K562 (cell line): ENCODE results near the gene NAT9. TPM values are rescaled to one million over a fixed set of nuclear protein-coding genes. Genes with fewer than 3 reads are reported as not detected.

Source experiments
- CBFA2T3 ChIP-seq: fragments of 450-650 bp; IDR thresholded peaks from 2 replicates; pipeline ENCODE4 v1.6.1; 2017
- DEAF1 ChIP-seq: fragments of 450-650 bp; formaldehyde crosslinking; IDR thresholded peaks from 2 replicates; pipeline ENCODE4 v1.4.0; 2020; ENCODE audit warnings: mild to moderate bottlenecking, moderate library complexity
- HEY1 ChIP-seq: fragments of 250-450 bp; sonication (Bioruptor Pico); IDR thresholded peaks from 2 replicates; pipeline ENCODE4 v1.5.0; 2020; ENCODE audit warnings: mild to moderate bottlenecking, moderate library complexity, borderline replicate concordance
- RAD21 ChIP-seq, 2 experiments: fragments of 250-450 bp in 1 of 2; fragments of 450-650 bp in 1 of 2; sonication (Bioruptor Pico) in 1 of 2; formaldehyde crosslinking in 1 of 2; IDR thresholded peaks in 1 of 2; conservative IDR thresholded peaks in 1 of 2; 2 replicates each; pipeline versions ENCODE4 v1.4.0 to v1.8.0; 2020 to 2022; ENCODE audit warnings: mild to moderate bottlenecking in 2 of 2, moderate library complexity in 1 of 2
- SMC3 ChIP-seq: conservative IDR thresholded peaks from 2 replicates; pipeline ENCODE4 v1.6.1; 2011; ENCODE audit warnings: low read depth, low read length, improper control_type of control experiment; ENCODE audit not compliant: insufficient read depth
- ZBTB7A ChIP-seq: IDR thresholded peaks from 2 replicates; pipeline ENCODE4 v1.6.1; 2011; ENCODE audit warnings: low read depth, mild to moderate bottlenecking, low read length, moderate library complexity, borderline replicate concordance; ENCODE audit not compliant: control insufficient read depth
- polyA plus RNA-seq, 8 experiments: library from polyadenylated mRNA; depleted of rRNA in 4 of 8; stranded (reverse) in 5 of 8; unstranded in 3 of 8; fragments of >200 nt; fragmentation: Nextera tagmentation in 2 of 8; fragmentation: Illumina TruSeq in 1 of 8; extraction: Ambion mirVana in 2 of 8; extraction: Trizol in 1 of 8; gene quantifications; 2 replicates each; pipeline versions ENCODE4 v1.2.1 to v1.2.3, GENCODE V29; 2011 to 2014; ENCODE audit warnings: inconsistent platforms in 1 of 8, missing spikeins in 1 of 8
- total RNA-seq, 7 experiments: library from RNA; depleted of rRNA in 6 of 7; stranded (reverse); fragments of >200 nt in 6 of 7; fragmentation: Illumina TruSeq in 2 of 7; extraction: Trizol in 2 of 7; gene quantifications; 2 replicates each; pipeline versions ENCODE4 v1.2.1 to v1.2.3, GENCODE V29; 2011 to 2021; ENCODE audit warnings: low replicate concordance in 1 of 7
- TF ChIP-seq, protein P1 (sequence below), 2 experiments: fragments of 450-650 bp; formaldehyde crosslinking in 1 of 2; IDR thresholded peaks; 2 replicates each; pipeline versions ENCODE4 v1.4.0 to v1.6.1; 2014 to 2020; ENCODE audit warnings: mild to moderate bottlenecking in 2 of 2, borderline replicate concordance in 1 of 2, low read depth in 1 of 2
- TF ChIP-seq, protein P2 (sequence below): fragments of 450-650 bp; IDR thresholded peaks from 2 replicates; pipeline ENCODE4 v1.6.1; 2018; ENCODE audit not compliant: partially characterized antibody

Gene NAT9
- total and polyA plus RNA-seq, 9 of the 15 experiments (the other 6 are each of a cell fraction or from before 2014, with no cell fraction given): 4.2 to 63.6 (median 40.8) TPM

DNA sequence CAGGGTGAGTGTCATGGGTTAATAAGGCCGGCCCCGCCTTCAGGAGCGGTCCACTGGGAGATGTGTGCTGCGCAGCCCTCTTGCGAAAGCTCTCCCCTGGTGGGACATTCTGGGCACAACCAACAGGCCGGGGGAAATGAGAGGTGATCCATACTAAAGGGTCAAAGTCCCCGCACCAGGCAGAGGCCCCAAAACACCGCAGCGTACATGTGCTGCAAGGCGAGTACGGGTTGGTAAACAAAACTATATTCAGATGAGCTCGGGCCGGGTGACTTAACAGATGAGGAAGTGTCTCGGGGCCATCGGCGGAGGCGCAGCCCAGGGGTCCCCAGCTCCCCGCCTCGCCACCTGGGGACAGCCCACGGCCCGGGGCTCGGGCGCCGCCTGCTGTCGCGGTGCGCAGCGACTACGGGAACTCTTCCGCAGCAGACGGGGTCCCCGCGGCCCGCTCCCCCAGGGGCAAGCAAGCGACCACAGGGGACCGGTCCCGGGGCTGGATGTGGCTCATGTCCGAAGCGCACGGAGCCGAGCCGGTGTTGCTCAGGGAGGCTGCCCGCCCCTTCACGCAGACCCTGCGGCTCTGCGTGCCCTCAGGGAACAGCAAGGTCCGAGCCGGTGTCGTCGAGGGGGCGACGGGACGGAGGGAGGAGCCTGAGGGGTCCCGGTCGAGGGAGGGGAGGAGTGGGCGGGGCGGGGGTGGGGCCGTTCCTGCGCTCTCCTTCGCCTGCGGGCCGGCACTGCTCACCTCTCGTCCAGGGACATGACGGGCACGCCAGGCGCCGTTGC, 39.4 kb downstream of the NAT9 start, which contains the start of gene RAB37 (continued):
- TF ChIP-seq, protein P1, sequence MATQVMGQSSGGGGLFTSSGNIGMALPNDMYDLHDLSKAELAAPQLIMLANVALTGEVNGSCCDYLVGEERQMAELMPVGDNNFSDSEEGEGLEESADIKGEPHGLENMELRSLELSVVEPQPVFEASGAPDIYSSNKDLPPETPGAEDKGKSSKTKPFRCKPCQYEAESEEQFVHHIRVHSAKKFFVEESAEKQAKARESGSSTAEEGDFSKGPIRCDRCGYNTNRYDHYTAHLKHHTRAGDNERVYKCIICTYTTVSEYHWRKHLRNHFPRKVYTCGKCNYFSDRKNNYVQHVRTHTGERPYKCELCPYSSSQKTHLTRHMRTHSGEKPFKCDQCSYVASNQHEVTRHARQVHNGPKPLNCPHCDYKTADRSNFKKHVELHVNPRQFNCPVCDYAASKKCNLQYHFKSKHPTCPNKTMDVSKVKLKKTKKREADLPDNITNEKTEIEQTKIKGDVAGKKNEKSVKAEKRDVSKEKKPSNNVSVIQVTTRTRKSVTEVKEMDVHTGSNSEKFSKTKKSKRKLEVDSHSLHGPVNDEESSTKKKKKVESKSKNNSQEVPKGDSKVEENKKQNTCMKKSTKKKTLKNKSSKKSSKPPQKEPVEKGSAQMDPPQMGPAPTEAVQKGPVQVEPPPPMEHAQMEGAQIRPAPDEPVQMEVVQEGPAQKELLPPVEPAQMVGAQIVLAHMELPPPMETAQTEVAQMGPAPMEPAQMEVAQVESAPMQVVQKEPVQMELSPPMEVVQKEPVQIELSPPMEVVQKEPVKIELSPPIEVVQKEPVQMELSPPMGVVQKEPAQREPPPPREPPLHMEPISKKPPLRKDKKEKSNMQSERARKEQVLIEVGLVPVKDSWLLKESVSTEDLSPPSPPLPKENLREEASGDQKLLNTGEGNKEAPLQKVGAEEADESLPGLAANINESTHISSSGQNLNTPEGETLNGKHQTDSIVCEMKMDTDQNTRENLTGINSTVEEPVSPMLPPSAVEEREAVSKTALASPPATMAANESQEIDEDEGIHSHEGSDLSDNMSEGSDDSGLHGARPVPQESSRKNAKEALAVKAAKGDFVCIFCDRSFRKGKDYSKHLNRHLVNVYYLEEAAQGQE (IDR thresholded peaks at IDR 0.05; ENCODE audit: borderline replicate concordance): peak; percentile 70; the same call in 1 of the 2 replicates
- TF ChIP-seq, protein P1 (CRISPR knock-in tag; IDR thresholded peaks at IDR 0.05; ENCODE audit: low read depth): no peak
- TF ChIP-seq DEAF1 (CRISPR knock-in tag) (peak; percentile 57), CBFA2T3 (no peak), ZBTB7A (peak; percentile 59; the same call in 1 of the 2 replicates), SMC3 (0 out of 2 replicates have a peak, but pooled peaks have one; percentile 29), HEY1 (no peak), RAD21 (CRISPR knock-in tag; conservative IDR thresholded peaks at IDR 0.05 in 1 of 2, IDR thresholded peaks at IDR 0.05 in 1 of 2) (peak; percentile 80 to 81)
- TF ChIP-seq, protein P2, sequence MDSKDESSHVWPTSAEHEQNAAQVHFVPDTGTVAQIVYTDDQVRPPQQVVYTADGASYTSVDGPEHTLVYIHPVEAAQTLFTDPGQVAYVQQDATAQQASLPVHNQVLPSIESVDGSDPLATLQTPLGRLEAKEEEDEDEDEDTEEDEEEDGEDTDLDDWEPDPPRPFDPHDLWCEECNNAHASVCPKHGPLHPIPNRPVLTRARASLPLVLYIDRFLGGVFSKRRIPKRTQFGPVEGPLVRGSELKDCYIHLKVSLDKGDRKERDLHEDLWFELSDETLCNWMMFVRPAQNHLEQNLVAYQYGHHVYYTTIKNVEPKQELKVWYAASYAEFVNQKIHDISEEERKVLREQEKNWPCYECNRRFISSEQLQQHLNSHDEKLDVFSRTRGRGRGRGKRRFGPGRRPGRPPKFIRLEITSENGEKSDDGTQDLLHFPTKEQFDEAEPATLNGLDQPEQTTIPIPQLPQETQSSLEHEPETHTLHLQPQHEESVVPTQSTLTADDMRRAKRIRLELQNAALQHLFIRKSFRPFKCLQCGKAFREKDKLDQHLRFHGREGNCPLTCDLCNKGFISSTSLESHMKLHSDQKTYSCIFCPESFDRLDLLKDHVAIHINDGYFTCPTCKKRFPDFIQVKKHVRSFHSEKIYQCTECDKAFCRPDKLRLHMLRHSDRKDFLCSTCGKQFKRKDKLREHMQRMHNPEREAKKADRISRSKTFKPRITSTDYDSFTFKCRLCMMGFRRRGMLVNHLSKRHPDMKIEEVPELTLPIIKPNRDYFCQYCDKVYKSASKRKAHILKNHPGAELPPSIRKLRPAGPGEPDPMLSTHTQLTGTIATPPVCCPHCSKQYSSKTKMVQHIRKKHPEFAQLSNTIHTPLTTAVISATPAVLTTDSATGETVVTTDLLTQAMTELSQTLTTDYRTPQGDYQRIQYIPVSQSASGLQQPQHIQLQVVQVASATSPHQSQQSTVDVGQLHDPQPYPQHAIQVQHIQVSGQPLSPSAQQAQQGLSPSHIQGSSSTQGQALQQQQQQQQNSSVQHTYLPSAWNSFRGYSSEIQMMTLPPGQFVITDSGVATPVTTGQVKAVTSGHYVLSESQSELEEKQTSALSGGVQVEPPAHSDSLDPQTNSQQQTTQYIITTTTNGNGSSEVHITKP: peak; percentile 81
- TF ChIP-seq, all 486 proteins: peak for 16
